H1 (cell line): ENCODE measurements around the gene TOP1. TPM values are rescaled to one million over a fixed set of nuclear protein-coding genes. Genes with fewer than 3 reads are reported as not detected.

Source experiments
- CTCF ChIA-PET: fragments of 300-600 bp; sonication (Branson Sonifier 250); formaldehyde crosslinking; loops from one replicate; lab custom pipeline; 2021; ENCODE audit not compliant: partially characterized antibody; lab: Charles Lee
- POLR2A ChIA-PET: fragments of 300-600 bp; sonication (Branson Sonifier 250); formaldehyde crosslinking; loops from one replicate; lab custom pipeline; 2021; ENCODE audit warnings: inconsistent platforms; ENCODE audit not compliant: partially characterized antibody; lab: Charles Lee
- DNase-seq, 2 experiments: peaks; one replicate each; pipeline versions ENCODE4 v3.0.0 to v3.0.0-alpha.2; 2010 to 2022; ENCODE audit warnings: low spot score in 2 of 2, low read depth in 1 of 2, mixed read lengths in 1 of 2
- FAIRE-seq: peaks from 2 replicates; lab custom pipeline; 2011; peaks lifted over from hg19 to GRCh38; lab: Jason Lieb, UNC
- H2AFZ ChIP-seq: 2 replicates; pipeline ENCODE4 v1.8.1; 2012; ENCODE audit warnings: low read length, inconsistent platforms
- H2AK5ac ChIP-seq: 2 replicates; pipeline ENCODE4 v1.6.1; 2013; ENCODE audit warnings: low read depth, low read length
- H2BK120ac ChIP-seq: replicated peaks from 2 replicates; pipeline ENCODE3; 2013; ENCODE audit warnings: low read depth, low read length, inconsistent platforms
- H2BK12ac ChIP-seq: 2 replicates; pipeline ENCODE4 v1.6.1; 2013; ENCODE audit warnings: low read depth, low read length
- H2BK15ac ChIP-seq: 2 replicates; pipeline ENCODE4 v1.6.1; 2013; ENCODE audit warnings: low read length
- H2BK20ac ChIP-seq: 2 replicates; pipeline ENCODE4 v1.6.1; 2013; ENCODE audit warnings: low read length
- H2BK5ac ChIP-seq: 2 replicates; pipeline ENCODE4 v1.6.1; 2013; ENCODE audit warnings: low read depth, low read length
- H3K14ac ChIP-seq: 2 replicates; pipeline ENCODE4 v1.6.1; 2013; ENCODE audit warnings: inconsistent platforms; ENCODE audit not compliant: insufficient read length
- H3K18ac ChIP-seq: 2 replicates; pipeline ENCODE4 v1.6.1; 2013; ENCODE audit warnings: low read length; ENCODE audit errors: extremely low read depth
- H3K23ac ChIP-seq: 2 replicates; pipeline ENCODE4 v1.6.1; 2013; ENCODE audit warnings: inconsistent platforms; ENCODE audit not compliant: insufficient read length
- H3K23me2 ChIP-seq: 2 replicates; pipeline ENCODE4 v1.6.1; 2013; ENCODE audit warnings: low read depth, low read length
- H3K27ac ChIP-seq: 2 replicates; pipeline ENCODE4 v1.6.1; 2011; ENCODE audit warnings: low read depth, low read length, inconsistent platforms
- H3K27me3 ChIP-seq, 4 experiments: replicated peaks in 1 of 4; 1 replicate in 1 of 4; 2 replicates in 3 of 4; pipeline versions ENCODE4 v1.6.1 to v1.8.1; 2011 to 2013; ENCODE audit warnings: low read length in 3 of 4, mild to moderate bottlenecking in 3 of 4, inconsistent platforms in 2 of 4, mixed read lengths in 2 of 4, moderate library complexity in 1 of 4; ENCODE audit not compliant: control insufficient read depth in 3 of 4, insufficient read depth in 3 of 4; ENCODE audit errors: extremely low read depth in 1 of 4
- H3K36me3 ChIP-seq, 4 experiments: 2 replicates each; pipeline versions ENCODE4 v1.6.1 to v1.8.1; 2011 to 2013; ENCODE audit warnings: mild to moderate bottlenecking in 4 of 4, low read length in 3 of 4, moderate library complexity in 2 of 4, control low read depth in 1 of 4, inconsistent platforms in 1 of 4; ENCODE audit not compliant: insufficient read depth in 4 of 4, control insufficient read depth in 2 of 4
- H3K4ac ChIP-seq: replicated peaks from 2 replicates; pipeline ENCODE3; 2013; ENCODE audit warnings: low read length, low read depth, mixed read lengths, inconsistent platforms; ENCODE audit not compliant: insufficient read length
- H3K4me1 ChIP-seq, 4 experiments: replicated peaks in 1 of 4; 1 replicate in 1 of 4; 2 replicates in 3 of 4; pipeline versions ENCODE4 v1.6.1 to v1.8.1; 2011 to 2013; ENCODE audit warnings: low read length in 3 of 4, inconsistent platforms in 2 of 4, mixed read lengths in 1 of 4; ENCODE audit not compliant: insufficient read depth in 4 of 4, control insufficient read depth in 3 of 4
- H3K4me2 ChIP-seq, 2 experiments: 2 replicates each; pipeline versions ENCODE4 v1.6.1 to v1.8.1; 2011 to 2013; ENCODE audit warnings: low read depth in 2 of 2, low read length in 2 of 2, control low read depth in 1 of 2, inconsistent platforms in 1 of 2, mild to moderate bottlenecking in 1 of 2; ENCODE audit not compliant: insufficient read depth in 1 of 2
- H3K4me3 ChIP-seq, 4 experiments: fragments of 200-600, 300-600 bp in 1 of 4; sonication (generic), shearing (Covaris generic), sonication (Bioruptor Twin) in 1 of 4; 2 replicates each; pipeline versions ENCODE4 v1.5.1 to v1.8.1; 2011 to 2016; ENCODE audit warnings: low read length in 4 of 4, low read depth in 3 of 4, control low read depth in 2 of 4, inconsistent platforms in 2 of 4, mild to moderate bottlenecking in 2 of 4, mixed read lengths in 1 of 4, moderate library complexity in 1 of 4; ENCODE audit not compliant: insufficient read depth in 2 of 4; ENCODE audit errors: extremely low read depth in 1 of 4
- H3K56ac ChIP-seq: replicated peaks from 2 replicates; pipeline ENCODE3; 2013; ENCODE audit warnings: low read depth, mild to moderate bottlenecking, mixed read lengths, low read length, inconsistent platforms; ENCODE audit not compliant: insufficient read length
- H3K79me1 ChIP-seq: 2 replicates; pipeline ENCODE4 v1.6.1; 2013; ENCODE audit warnings: low read depth, low read length, control low read depth
- H3K79me2 ChIP-seq, 2 experiments: 2 replicates each; pipeline versions ENCODE4 v1.6.1 to v1.8.1; 2012 to 2013; ENCODE audit warnings: low read length in 2 of 2, mild to moderate bottlenecking in 2 of 2, inconsistent platforms in 1 of 2; ENCODE audit not compliant: insufficient read depth in 2 of 2, control insufficient read depth in 1 of 2
- H3K9ac ChIP-seq, 4 experiments: replicated peaks in 1 of 4; 1 replicate in 1 of 4; 2 replicates in 3 of 4; pipeline versions ENCODE4 v1.6.1 to v1.8.1; 2011 to 2013; ENCODE audit warnings: low read depth in 3 of 4, low read length in 3 of 4, control low read depth in 2 of 4, mild to moderate bottlenecking in 2 of 4, moderate library complexity in 2 of 4, inconsistent platforms in 1 of 4; ENCODE audit errors: extremely low read depth in 1 of 4
- H3K9me3 ChIP-seq, 2 experiments: 2 replicates each; pipeline versions ENCODE4 v1.6.1 to v1.8.1; 2012 to 2013; ENCODE audit warnings: mild to moderate bottlenecking in 2 of 2, moderate library complexity in 2 of 2, control low read depth in 1 of 2, inconsistent platforms in 1 of 2, low read depth in 1 of 2, low read length in 1 of 2, mixed read lengths in 1 of 2; ENCODE audit not compliant: insufficient read depth in 2 of 2
- H4K20me1 ChIP-seq, 2 experiments: replicated peaks in 1 of 2; 2 replicates each; pipeline versions ENCODE3 to v1.8.1; 2011 to 2013; ENCODE audit warnings: inconsistent platforms in 2 of 2, low read length in 2 of 2, mild to moderate bottlenecking in 1 of 2; ENCODE audit not compliant: insufficient read depth in 2 of 2, control insufficient read depth in 1 of 2
- H4K5ac ChIP-seq: 2 replicates; pipeline ENCODE4 v1.6.1; 2013; ENCODE audit warnings: low read length, low read depth, mixed read lengths, inconsistent platforms; ENCODE audit not compliant: insufficient read length
- H4K8ac ChIP-seq: 2 replicates; pipeline ENCODE4 v1.8.0; 2013; ENCODE audit warnings: mild to moderate bottlenecking, moderate library complexity, low read length, inconsistent platforms; ENCODE audit not compliant: insufficient read depth; ENCODE audit errors: extremely low read depth
- H4K91ac ChIP-seq: replicated peaks from 2 replicates; pipeline ENCODE3; 2013; ENCODE audit warnings: low read length, mixed read lengths, inconsistent platforms; ENCODE audit not compliant: insufficient read length
- POLR2A ChIP-seq, 2 experiments: IDR thresholded peaks; 1 replicate in 1 of 2; 2 replicates in 1 of 2; pipeline ENCODE4 v1.6.1; 2011; ENCODE audit warnings: low read depth in 2 of 2, low read length in 2 of 2, mild to moderate bottlenecking in 2 of 2; ENCODE audit errors: control extremely low read depth in 1 of 2
- RBBP5 ChIP-seq: IDR thresholded peaks from 2 replicates; pipeline ENCODE4 v1.7.1; 2012; ENCODE audit warnings: low read depth, mild to moderate bottlenecking, inconsistent platforms, low read length, moderate library complexity, borderline replicate concordance
- WGBS, 2 experiments: shearing (Covaris generic) in 1 of 2; methylation state at CpG; one replicate each; pipeline versions ENCODE4 v1.1.6 to v1.1.7; 2013 to 2015; ENCODE audit warnings: low lambda C conversion rate in 2 of 2, mixed read lengths in 2 of 2, inconsistent platforms in 1 of 2, low coverage in 1 of 2, missing lambda C conversion rate in 1 of 2; ENCODE audit not compliant: insufficient replicate concordance in 2 of 2, insufficient coverage in 1 of 2, insufficient read length in 1 of 2; ENCODE audit errors: extremely low coverage in 1 of 2, missing lambda C conversion rate in 1 of 2; 5-methylcytosine and 5-hydroxymethylcytosine counted together
- polyA plus RNA-seq, 7 experiments: library from polyadenylated mRNA; depleted of rRNA in 3 of 7; stranded (reverse) in 5 of 7; unstranded in 2 of 7; fragments of >200 nt in 5 of 7; fragments of 200-250 nt in 2 of 7; gene quantifications; 1 replicate in 5 of 7; 2 replicates in 1 of 7; 4 replicates in 1 of 7; pipeline versions ENCODE4 v1.2.1 to v1.2.3, GENCODE V29; 2011 to 2013; ENCODE audit warnings: missing spikeins in 2 of 7, mixed read lengths in 2 of 7
- total RNA-seq: library from RNA; stranded (reverse); fragmentation: NEBNext Ultra II Directional; extraction: Animal tissue kit (Norgen Biotek cat#: 25700); gene quantifications from 2 replicates; pipeline ENCODE4 v1.2.1, GENCODE V29; 2021

TOP1 gene
- total and polyA plus RNA-seq, 2 of the 8 experiments (the other 6 are each of a cell fraction or from before 2014, with no cell fraction given): 7.4 to 108 TPM

DNA sequence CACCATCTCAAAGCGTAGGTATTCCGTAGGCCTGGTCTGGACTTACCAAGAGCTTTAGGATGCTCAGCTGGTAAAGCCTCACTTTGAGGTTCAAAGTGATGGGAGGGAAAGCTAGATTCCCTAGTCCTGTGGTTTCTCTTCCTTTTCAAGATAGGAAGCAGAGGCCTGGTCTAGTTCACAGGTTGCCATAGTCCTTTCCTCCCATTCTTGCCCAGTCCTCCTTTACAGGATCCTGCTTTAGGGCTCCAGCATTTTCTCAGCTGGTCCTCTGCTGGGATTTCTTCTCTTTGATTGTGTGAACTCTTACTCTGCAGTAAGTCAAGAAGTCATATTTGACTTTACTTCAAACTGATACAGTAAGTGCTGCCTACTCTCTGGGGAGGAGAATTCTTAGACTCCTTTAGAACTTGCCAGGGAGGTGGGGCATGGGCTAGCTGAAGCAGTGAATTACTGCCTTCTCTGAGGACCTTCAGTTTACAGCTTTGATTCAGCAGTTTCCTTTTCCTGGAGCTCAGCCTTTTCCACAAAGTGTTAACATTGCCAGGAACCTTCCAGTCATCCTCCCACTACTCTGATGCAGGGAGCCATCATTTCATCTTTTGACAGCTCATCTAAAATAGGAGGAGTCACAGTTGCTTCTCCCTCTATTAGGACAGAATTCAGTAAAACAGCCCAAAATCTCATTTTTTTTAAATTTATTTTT is 65.9 kb downstream of the TOP1 start:
- 100% methylated on average over 2 of the region's 2 CpGs; no CpG with 5 or more reads in 1 of the 2 experiments for WGBS, 2 experiments

More for the DNA sequence above, 65.9 kb downstream of the TOP1 start:
- CTCF ChIA-PET: interaction anchor here (0.6 to 9.6 kb wide), 37 partner anchors 8 to 755 kb away, joined by 3 to 99 read pairs (median 4); no protein-coding TSS in a partner anchor
- Histone ChIP-seq H2BK15ac (no peak overlapping the region), H4K91ac (no peak overlapping the region), H3K9me3 (no peaks in the 10 kb centered on the region), H4K20me1 (peaks cover 0 to 6% of the 10 kb centered on the region in 2 experiments), H3K14ac (no peak overlapping the region), H3K4me2 (no peak overlapping the region), H3K56ac (no peak overlapping the region), H2BK5ac (no peak overlapping the region), H3K79me2 (no peaks in the 10 kb centered on the region), H3K4me1 (no peaks in the 10 kb centered on the region), H3K23me2 (no peaks in the 10 kb centered on the region; the same call in 1 of the 2 replicates), H3K4me3 (no peak overlapping the region), H3K23ac (no peak overlapping the region), H3K79me1 (no peaks in the 10 kb centered on the region), H3K27ac (no peak overlapping the region), H3K9ac (no peak overlapping the region), H2BK12ac (no peak overlapping the region), H4K5ac (no peak overlapping the region), H3K4ac (no peak overlapping the region), H2AK5ac (no peak overlapping the region), H3K36me3 (peaks cover 19 to 59% (median 47%) of the 10 kb centered on the region in 4 experiments), H3K27me3 (no peaks in the 10 kb centered on the region), H3K18ac (no peak overlapping the region), H2BK20ac (no peak overlapping the region), H2BK120ac (no peak overlapping the region), H2AFZ (no peak overlapping the region), H4K8ac (no peak overlapping the region)
- FAIRE-seq (no peak), DNase-seq (no peak)
- POLR2A ChIA-PET: no interaction called here
- TF ChIP-seq POLR2A (IDR thresholded peaks at IDR 0.05; ENCODE audit: control extremely low read depth in 1 of 2, low read depth in 2 of 2, low read length in 2 of 2): 0 out of 3 replicates have a peak, but pooled peaks of 1 of the 2 experiments have one; percentile 16
- no peak for TF ChIP-seq RBBP5
